Uterus (tissue), 2 donors: ENCODE measurements around the gene ZNF273.

Experiments
- CTCF ChIP-seq, 4 experiments: fragments of 200-600 bp in 2 of 4; fragments of 450-650 bp in 2 of 4; sonication (generic) in 2 of 4; IDR thresholded peaks; one replicate each; pipeline ENCODE4 v1.5.1; 2016 to 2019; ENCODE audit warnings: antibody characterized with exemption in 4 of 4, mild to moderate bottlenecking in 2 of 4, moderate library complexity in 1 of 4
- POLR2A ChIP-seq, 2 donors: fragments of 450-650 bp; IDR thresholded peaks; one replicate each; pipeline ENCODE4 v1.6.1; 2016; ENCODE audit warnings: antibody characterized with exemption in 2 of 2, mild to moderate bottlenecking in 1 of 2, moderate library complexity in 1 of 2

- no peak for TF ChIP-seq POLR2A (IDR thresholded peaks at IDR 0.05)
- no peak for TF ChIP-seq CTCF (IDR thresholded peaks at IDR 0.05)
Observed at GRCh38 chr7:64938540-64938939, 35.5 kb downstream of the ZNF273 start.
